Posterior cingulate gyrus (tissue), 11 donors: ENCODE results near the gene PKNOX2.

Experiments
- DNase-seq, 10 donors: peaks; one replicate each; pipeline versions ENCODE4 v3.0.0 to v3.0.0-alpha.2; 2020 to 2021; ENCODE audit warnings: mixed read lengths in 3 of 10
- intact Hi-C: fragments of 100-400 bp; cut with DNase I; formaldehyde crosslinking; loops from one replicate; pipeline ENCODE4 v1.15.1; 2023

The PKNOX2 gene

GRCh38 chr11:125468025-125468424 lies 303.5 kb downstream of the PKNOX2 start:
- intact Hi-C loops = no loop called here
- no peak for DNase-seq

GRCh38 chr11:125468852-125469251 lies 304.3 kb downstream of the PKNOX2 start:
- no peak for DNase-seq
- intact Hi-C loops = no loop called here

GRCh38 chr11:125470355-125470754 lies 305.8 kb downstream of the PKNOX2 start:
- no peak for DNase-seq
- intact Hi-C loops = no loop called here

- intact Hi-C loops = no loop called here
These were observed 312.2 kb downstream of the PKNOX2 start for GRCh38 chr11:125476721-125477120.

GRCh38 chr11:125479137-125479536 lies 314.6 kb downstream of the PKNOX2 start:
- DNase-seq = no peak
- intact Hi-C loops = no loop called here

More at GRCh38 chr11:125476721-125477120, 312.2 kb downstream of the PKNOX2 start:
- no peak for DNase-seq

GRCh38 chr11:125481531-125481930 lies 317.0 kb downstream of the PKNOX2 start:
- peak; percentile 68 to 98 (median 80) for DNase-seq
- intact Hi-C loops = no loop called here
